Measurements from ENCODE around the gene ADCY2. TPM values are rescaled to one million over a fixed set of nuclear protein-coding genes. Genes with fewer than 3 reads are reported as not detected.

The ADCY2 gene
- total and polyA plus RNA-seq, 2 experiments from 2014 or later, result 23.8 to 74.9 TPM

DNA sequence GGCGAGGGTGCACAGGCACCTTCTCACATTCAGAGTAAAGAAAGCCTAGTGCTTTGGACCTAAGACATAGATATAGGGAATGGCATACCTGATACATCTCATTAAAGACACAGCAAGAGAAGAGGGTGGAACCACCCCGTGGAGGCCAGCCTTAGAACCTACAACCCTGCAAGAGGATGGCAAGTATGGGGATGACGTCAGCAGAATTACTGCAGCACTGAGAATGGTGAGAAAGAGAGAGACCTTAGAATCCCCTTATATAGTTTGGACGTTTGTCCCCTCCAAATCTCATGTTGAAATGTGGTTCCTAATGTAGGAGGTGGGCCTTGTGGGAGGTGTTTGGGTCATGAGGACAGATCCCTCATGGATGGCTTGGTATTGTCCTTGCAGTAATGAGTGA is 28.2 kb upstream of the ADCY2 start:
- Mint-ChIP-seq H3K4me3 (no peak overlapping the region), H3K27ac (no peak overlapping the region), H3K4me1 (peaks cover 30% of the 10 kb centered on the region), H3K27me3 (ENCODE audit: insufficient read depth, low read depth, poor library complexity) (peaks cover 12% of the 10 kb centered on the region), H3K36me3 (ENCODE audit: low read depth) (peaks cover 31% of the 10 kb centered on the region; the same call in 2 of the 3 replicates), H3K9me3 (peaks cover 15% of the 10 kb centered on the region)
- Histone ChIP-seq H3K4me1 (ENCODE audit: insufficient read depth) (peaks cover 31% of the 10 kb centered on the region), H3K79me2 (replicated peaks; ENCODE audit: insufficient read depth) (no peaks in the 10 kb centered on the region), H3K27ac (ENCODE audit: low read depth) (no peak overlapping the region), H3K36me3 (ENCODE audit: insufficient read depth) (no peaks in the 10 kb centered on the region), H3K27me3 (ENCODE audit: insufficient read depth) (no peaks in the 10 kb centered on the region), H3K4me3 (no peak overlapping the region), H3F3A (replicated peaks; ENCODE audit: low read depth) (peaks cover under 1% of the 10 kb centered on the region; the same call in 1 of the 2 replicates), H2AFZ (no peak overlapping the region), H4K20me1 (replicated peaks; ENCODE audit: insufficient read depth) (no peaks in the 10 kb centered on the region), H3K4me2 (no peak overlapping the region), H3K9me2 (ENCODE audit: insufficient read depth) (peaks cover 21% of the 10 kb centered on the region)
- TF ChIP-seq, protein P1, sequence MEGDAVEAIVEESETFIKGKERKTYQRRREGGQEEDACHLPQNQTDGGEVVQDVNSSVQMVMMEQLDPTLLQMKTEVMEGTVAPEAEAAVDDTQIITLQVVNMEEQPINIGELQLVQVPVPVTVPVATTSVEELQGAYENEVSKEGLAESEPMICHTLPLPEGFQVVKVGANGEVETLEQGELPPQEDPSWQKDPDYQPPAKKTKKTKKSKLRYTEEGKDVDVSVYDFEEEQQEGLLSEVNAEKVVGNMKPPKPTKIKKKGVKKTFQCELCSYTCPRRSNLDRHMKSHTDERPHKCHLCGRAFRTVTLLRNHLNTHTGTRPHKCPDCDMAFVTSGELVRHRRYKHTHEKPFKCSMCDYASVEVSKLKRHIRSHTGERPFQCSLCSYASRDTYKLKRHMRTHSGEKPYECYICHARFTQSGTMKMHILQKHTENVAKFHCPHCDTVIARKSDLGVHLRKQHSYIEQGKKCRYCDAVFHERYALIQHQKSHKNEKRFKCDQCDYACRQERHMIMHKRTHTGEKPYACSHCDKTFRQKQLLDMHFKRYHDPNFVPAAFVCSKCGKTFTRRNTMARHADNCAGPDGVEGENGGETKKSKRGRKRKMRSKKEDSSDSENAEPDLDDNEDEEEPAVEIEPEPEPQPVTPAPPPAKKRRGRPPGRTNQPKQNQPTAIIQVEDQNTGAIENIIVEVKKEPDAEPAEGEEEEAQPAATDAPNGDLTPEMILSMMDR (conservative IDR thresholded peaks at IDR 0.05; ENCODE audit: low read depth in 2 of 2), result no peak
- TF ChIP-seq ZNF331 (CRISPR knock-in tag; IDR thresholded peaks at IDR 0.05; ENCODE audit: low read depth), result no peak
- TF ChIP-seq EZH2 (IDR thresholded peaks at IDR 0.05; ENCODE audit: low read depth, unreplicated experiment), result no peak
- TF ChIP-seq NANOG (IDR thresholded peaks at IDR 0.05; ENCODE audit: borderline replicate concordance), result no peak
- ATAC-seq (no peak), DNase-seq (ENCODE audit: low spot score) (no peak)

DNA sequence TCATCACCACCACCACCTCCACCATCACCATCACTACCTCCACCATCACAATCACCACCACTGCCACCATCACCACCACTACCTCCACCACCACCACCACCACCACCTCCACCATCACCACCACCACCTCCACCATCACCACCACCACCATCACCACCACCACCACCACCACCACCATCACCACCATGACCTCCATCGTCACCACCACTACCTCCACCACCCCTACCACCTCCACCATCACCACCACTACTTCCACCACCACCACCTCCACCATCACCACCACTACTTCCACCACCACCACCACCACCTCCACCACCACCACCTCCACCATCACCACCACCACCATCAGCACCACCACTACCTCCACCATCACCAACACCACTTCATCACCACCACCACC is 23.5 kb upstream of the ADCY2 start:
- ATAC-seq (no peak), DNase-seq (ENCODE audit: low spot score) (no peak)
- no peaks in the 10 kb centered on the region for H3F3A ChIP-seq (replicated peaks; ENCODE audit: low read depth)
- H3K27me3 ChIP-seq (ENCODE audit: insufficient read depth), result no peaks in the 10 kb centered on the region
- Mint-ChIP-seq H3K27ac (no peak overlapping the region), H3K36me3 (ENCODE audit: low read depth) (peaks cover 25% of the 10 kb centered on the region), H3K4me3 (no peak overlapping the region), H3K27me3 (ENCODE audit: insufficient read depth, low read depth, poor library complexity) (peaks cover 9% of the 10 kb centered on the region), H3K9me3 (peaks cover 15% of the 10 kb centered on the region), H3K4me1 (no peaks in the 10 kb centered on the region)
- H2AFZ ChIP-seq, result no peak overlapping the region
- peaks cover 38% of the 10 kb centered on the region for H3K9me2 ChIP-seq (ENCODE audit: insufficient read depth)
- no peaks in the 10 kb centered on the region for H3K79me2 ChIP-seq (replicated peaks; ENCODE audit: insufficient read depth)
- H4K20me1 ChIP-seq (replicated peaks; ENCODE audit: insufficient read depth), result no peaks in the 10 kb centered on the region
- H3K27ac ChIP-seq (ENCODE audit: low read depth), result no peak overlapping the region
- TF ChIP-seq, protein P1 (conservative IDR thresholded peaks at IDR 0.05; ENCODE audit: low read depth in 2 of 2), result no peak
- TF ChIP-seq EZH2 (IDR thresholded peaks at IDR 0.05; ENCODE audit: low read depth, unreplicated experiment), result no peak
- H3K36me3 ChIP-seq (ENCODE audit: insufficient read depth), result no peaks in the 10 kb centered on the region
- no peak overlapping the region for H3K4me3 ChIP-seq
- H3K4me1 ChIP-seq (ENCODE audit: insufficient read depth), result no peaks in the 10 kb centered on the region
- H3K4me2 ChIP-seq, result no peak overlapping the region

DNA sequence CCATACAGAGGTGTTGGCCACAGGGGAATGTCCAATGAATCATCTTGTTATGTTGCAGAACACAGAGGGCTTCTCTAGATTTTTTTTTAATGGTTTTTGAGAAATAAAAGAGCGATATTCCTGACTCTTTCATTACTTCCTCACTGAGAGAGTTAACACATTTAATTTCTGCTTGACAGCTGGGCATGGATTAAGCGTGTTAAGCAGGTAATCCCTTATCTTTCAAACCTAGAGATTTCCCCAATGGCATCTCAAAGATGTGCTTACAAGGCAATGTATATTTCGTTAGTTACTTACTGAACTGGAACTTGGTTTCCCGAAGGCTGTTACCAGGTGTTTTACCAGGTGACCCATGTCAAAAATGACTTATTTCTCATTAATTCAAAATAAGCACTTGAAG is 21.8 kb upstream of the ADCY2 start:
- no peaks in the 10 kb centered on the region for H4K20me1 ChIP-seq (replicated peaks; ENCODE audit: insufficient read depth)
- H3K27ac Mint-ChIP-seq, result no peak overlapping the region
- TF ChIP-seq NANOG (IDR thresholded peaks at IDR 0.05; ENCODE audit: borderline replicate concordance), result no peak
- TF ChIP-seq, protein P2, sequence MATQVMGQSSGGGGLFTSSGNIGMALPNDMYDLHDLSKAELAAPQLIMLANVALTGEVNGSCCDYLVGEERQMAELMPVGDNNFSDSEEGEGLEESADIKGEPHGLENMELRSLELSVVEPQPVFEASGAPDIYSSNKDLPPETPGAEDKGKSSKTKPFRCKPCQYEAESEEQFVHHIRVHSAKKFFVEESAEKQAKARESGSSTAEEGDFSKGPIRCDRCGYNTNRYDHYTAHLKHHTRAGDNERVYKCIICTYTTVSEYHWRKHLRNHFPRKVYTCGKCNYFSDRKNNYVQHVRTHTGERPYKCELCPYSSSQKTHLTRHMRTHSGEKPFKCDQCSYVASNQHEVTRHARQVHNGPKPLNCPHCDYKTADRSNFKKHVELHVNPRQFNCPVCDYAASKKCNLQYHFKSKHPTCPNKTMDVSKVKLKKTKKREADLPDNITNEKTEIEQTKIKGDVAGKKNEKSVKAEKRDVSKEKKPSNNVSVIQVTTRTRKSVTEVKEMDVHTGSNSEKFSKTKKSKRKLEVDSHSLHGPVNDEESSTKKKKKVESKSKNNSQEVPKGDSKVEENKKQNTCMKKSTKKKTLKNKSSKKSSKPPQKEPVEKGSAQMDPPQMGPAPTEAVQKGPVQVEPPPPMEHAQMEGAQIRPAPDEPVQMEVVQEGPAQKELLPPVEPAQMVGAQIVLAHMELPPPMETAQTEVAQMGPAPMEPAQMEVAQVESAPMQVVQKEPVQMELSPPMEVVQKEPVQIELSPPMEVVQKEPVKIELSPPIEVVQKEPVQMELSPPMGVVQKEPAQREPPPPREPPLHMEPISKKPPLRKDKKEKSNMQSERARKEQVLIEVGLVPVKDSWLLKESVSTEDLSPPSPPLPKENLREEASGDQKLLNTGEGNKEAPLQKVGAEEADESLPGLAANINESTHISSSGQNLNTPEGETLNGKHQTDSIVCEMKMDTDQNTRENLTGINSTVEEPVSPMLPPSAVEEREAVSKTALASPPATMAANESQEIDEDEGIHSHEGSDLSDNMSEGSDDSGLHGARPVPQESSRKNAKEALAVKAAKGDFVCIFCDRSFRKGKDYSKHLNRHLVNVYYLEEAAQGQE (IDR thresholded peaks at IDR 0.05; ENCODE audit: unreplicated experiment), result no peak
- no peak for TF ChIP-seq EZH2phosphoT487 (IDR thresholded peaks at IDR 0.05; ENCODE audit: unreplicated experiment)
- no peak for TF ChIP-seq JUNB (IDR thresholded peaks at IDR 0.05; ENCODE audit: unreplicated experiment)
- TF ChIP-seq, protein P1 (conservative IDR thresholded peaks at IDR 0.05; ENCODE audit: low read depth in 2 of 2), result no peak
- TF ChIP-seq CREB1 (CRISPR knock-in tag; IDR thresholded peaks at IDR 0.05; ENCODE audit: low read depth), result no peak

More for the DNA sequence above, 21.8 kb upstream of the ADCY2 start:
- Histone ChIP-seq H3K4me1 (ENCODE audit: insufficient read depth) (no peaks in the 10 kb centered on the region), H3K27me3 (ENCODE audit: insufficient read depth) (no peaks in the 10 kb centered on the region), H3K79me2 (replicated peaks; ENCODE audit: insufficient read depth) (no peaks in the 10 kb centered on the region), H3K4me2 (no peak overlapping the region), H3K9me2 (ENCODE audit: insufficient read depth) (peaks cover 30% of the 10 kb centered on the region), H3K36me3 (ENCODE audit: insufficient read depth) (no peaks in the 10 kb centered on the region), H3F3A (replicated peaks; ENCODE audit: low read depth) (no peaks in the 10 kb centered on the region), H3K27ac (ENCODE audit: low read depth) (no peak overlapping the region), H2AFZ (peak overlapping the region; percentile 28; the same call in 1 of the 2 replicates), H3K4me3 (no peak overlapping the region)
- Mint-ChIP-seq H3K27me3 (ENCODE audit: insufficient read depth, low read depth, poor library complexity) (peaks cover 4% of the 10 kb centered on the region), H3K36me3 (ENCODE audit: low read depth) (peaks cover 8% of the 10 kb centered on the region), H3K4me3 (no peak overlapping the region), H3K9me3 (peaks cover 11% of the 10 kb centered on the region), H3K4me1 (no peaks in the 10 kb centered on the region)
- DNase-seq (ENCODE audit: low spot score), result no peak
- no peak for ATAC-seq

Measured in GM23338 (cell line).